T47D (cell line): ENCODE data around the gene DMD.
"Not testable (repeated sequence)": the region's sequence is repeated elsewhere in the genome, so short reads cannot be mapped to it uniquely, and the experiment has no call there.

Source experiments
- DNase-seq, 2 experiments: peaks; one replicate each; pipeline versions ENCODE4 v3.0.0 to v3.0.0-alpha.2; 2011 to 2012; ENCODE audit warnings: low read depth in 1 of 2, low spot score in 1 of 2
- JUND ChIP-seq: IDR thresholded peaks from 2 replicates; pipeline ENCODE4 v1.6.1; 2012; ENCODE audit warnings: low read depth
- in situ Hi-C: cut with HindIII; loops from 2 replicates; pipeline ENCODE4 v1.10.0; 2016; ENCODE audit warnings: low sequenced_read_pairs, low pct_unique_long_range_greater_than_20kb

The DMD gene

GRCh38 chrX:31516527-31516926 lies 1694.8 kb downstream of the DMD start:
- in situ Hi-C loops = no loop called here
- no peak for DNase-seq
- TF ChIP-seq JUND = no peak

GRCh38 chrX:31508338-31508737 lies 1703.0 kb downstream of the DMD start:
- no peak for DNase-seq
- in situ Hi-C loops = no loop called here
- no peak for TF ChIP-seq JUND

DNA sequence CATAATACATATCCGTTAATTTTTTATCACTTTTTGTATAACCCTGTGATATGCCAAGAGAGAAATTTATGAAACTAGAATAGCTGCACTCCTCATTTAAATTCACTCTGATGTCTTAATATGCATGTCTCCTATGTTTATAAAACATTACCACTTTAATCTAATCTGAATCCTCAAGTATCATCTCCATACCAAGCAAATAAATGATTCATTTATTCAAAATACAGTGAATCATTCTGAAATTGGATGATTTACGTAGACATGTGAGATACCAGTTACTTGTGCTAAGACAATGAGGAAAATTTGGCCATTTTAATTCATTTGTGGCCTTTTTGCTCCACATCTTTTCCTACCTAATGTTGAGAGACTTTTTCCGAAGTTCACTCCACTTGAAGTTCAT lies 1704.4 kb downstream of the DMD start:
- no peak for DNase-seq
- TF ChIP-seq JUND = no peak
- in situ Hi-C loops = no loop called here

DNA sequence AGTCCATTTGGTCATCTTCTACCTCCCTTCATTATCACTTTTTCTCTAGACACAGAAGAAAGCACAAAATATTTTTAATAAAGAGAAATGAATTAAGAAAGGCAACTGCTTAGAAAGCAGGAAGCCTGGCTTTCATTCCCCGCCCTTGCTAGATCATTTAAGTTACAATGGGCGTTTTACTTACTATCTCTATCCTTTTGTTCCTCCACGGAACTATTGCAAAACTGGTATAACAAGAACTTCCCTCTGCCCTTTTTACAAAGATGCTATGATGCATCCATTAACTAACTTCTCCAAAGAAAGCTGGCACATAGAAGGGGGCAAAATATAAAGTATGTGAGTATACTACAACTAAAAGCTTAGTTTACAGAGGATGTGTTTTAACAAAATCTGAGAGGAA lies 1705.0 kb downstream of the DMD start:
- in situ Hi-C loops = no loop called here
- no peak for DNase-seq
- TF ChIP-seq JUND = no peak

DNA sequence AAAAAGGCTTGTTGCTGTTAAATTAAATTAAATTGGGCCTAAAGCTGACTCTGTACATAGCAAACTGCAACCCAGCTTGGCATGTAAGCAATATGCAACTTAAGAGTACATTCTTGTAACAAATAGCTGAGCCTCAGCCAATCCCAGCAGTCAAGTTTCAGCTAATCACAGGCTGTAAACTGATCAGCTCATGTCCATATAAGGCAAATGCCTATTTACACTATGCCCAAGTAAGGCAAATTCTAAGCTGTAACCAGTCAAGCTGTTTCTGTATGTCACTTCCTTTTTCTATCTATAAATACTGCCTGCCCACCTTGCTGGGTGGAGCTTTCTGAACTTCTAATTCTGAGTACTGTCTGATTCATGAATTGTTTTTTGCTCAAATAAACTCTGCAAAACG lies 1710.4 kb downstream of the DMD start:
- in situ Hi-C loops = no loop called here
- no peak for TF ChIP-seq JUND
- DNase-seq = no peak

DNA sequence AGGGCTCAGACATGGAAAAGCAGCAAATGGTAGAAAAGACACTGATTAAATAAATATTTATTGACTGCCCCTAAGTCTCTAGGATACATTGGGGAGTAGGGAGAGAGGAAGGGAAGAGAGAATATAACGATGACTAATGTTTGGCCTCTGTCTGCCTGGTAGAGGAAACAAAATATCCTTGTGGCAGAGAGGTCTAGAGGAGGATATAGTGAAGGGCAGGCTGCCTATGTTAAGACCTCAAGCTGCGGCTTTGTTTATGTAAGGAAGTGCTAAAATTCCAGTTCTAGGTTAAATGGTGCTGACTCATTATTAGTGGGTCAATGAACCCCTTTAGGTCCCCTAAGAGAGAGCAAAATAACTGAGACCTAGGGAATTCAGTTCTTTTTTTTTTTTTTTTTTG lies 1712.2 kb downstream of the DMD start:
- in situ Hi-C loops = no loop called here

DNA sequence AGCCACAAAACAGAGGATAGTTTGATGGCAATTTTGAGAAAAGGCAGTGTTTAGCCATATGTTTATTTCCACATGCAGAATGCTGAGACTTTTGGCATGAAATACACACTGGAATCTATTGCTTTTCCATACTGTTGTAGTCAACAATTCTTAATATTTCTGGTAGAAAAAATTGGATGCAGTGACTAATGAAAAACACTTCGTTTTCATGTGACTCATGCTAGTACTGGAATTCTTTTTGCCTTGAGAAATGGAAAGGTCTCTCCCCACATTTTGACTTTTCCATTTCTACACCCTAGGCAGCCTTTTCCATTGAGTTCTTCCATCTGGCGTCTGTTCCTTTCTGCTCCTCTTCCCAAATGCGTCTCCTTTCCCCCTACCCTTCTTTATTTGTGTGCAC lies 1714.3 kb downstream of the DMD start:
- no peak for DNase-seq
- TF ChIP-seq JUND = no peak
- in situ Hi-C loops = no loop called here

More for the DNA sequence above, 1712.2 kb downstream of the DMD start:
- no peak for TF ChIP-seq JUND
- DNase-seq = no peak

- no peak for TF ChIP-seq JUND
- in situ Hi-C loops = no loop called here
- DNase-seq = no peak
Measured at GRCh38 chrX:31487951-31488350, 1723.4 kb downstream of the DMD start.

- DNase-seq = no peak
- in situ Hi-C loops = no loop called here
- TF ChIP-seq JUND = no peak
Measured at GRCh38 chrX:31483336-31483735, 1728.0 kb downstream of the DMD start.

- in situ Hi-C loops = no loop called here
- no peak for DNase-seq
- TF ChIP-seq JUND = no peak
Measured at GRCh38 chrX:31480696-31481095, 1730.7 kb downstream of the DMD start.

DNA sequence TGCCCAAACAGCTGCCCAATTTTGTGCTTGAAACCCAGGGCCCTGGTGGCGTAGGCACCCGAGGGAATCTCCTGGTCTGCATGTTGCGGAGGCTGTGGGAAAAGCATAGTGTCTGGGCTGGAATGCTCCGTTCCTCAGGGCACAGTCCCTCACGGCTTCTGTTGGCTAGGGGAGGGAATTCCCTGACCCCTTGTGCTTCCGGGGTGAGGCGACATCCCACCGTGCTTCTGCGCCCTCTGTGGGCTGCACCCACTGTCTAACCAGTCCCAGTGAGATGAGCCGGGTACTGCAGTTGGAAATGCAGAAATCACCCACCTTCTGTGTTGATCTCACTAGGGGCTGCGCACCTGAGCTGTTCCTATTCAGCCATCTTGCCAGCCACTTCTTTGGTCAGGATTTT lies 1740.1 kb downstream of the DMD start:
- TF ChIP-seq JUND = no peak
- in situ Hi-C loops = no loop called here
- no peak for DNase-seq

DNA sequence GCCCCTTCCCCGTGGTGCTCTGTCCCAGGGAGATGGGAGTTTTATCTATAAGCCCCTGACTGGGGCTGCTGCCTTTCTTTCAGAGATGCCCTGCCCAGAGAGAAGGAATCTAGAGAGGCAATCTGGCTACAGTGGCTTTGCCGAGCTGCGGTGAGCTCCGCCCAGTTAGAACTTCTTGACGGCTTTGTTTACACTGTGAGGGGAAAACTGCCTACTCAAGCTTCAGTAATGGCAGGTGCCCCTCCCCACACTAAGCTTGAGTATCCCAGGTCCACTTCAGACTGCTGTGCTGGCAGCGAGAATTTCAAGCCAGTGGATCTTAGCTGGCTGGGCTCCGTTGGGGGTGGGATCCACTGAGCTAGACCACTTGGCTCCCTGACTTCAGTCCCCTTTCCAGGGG lies 1740.6 kb downstream of the DMD start:
- DNase-seq, in situ Hi-C loops: not testable (repeated sequence)

GRCh38 chrX:31464306-31464915 lies 1746.9 kb downstream of the DMD start:
- in situ Hi-C loops = no loop called here
- no peak for DNase-seq
- TF ChIP-seq JUND = no peak

- in situ Hi-C loops = no loop called here
- TF ChIP-seq JUND = no peak
- no peak for DNase-seq
Measured at GRCh38 chrX:31461266-31461665, 1750.1 kb downstream of the DMD start.
